HFF-Myc (cell line): ENCODE measurements around the gene AHCY.

ENCODE experiments used
- DNase-seq: peaks from one replicate; pipeline ENCODE4 v3.0.0-alpha.2; 2011; ENCODE audit warnings: low read depth; ENCODE audit errors: extremely low read depth
- H3K4me3 ChIP-seq: replicated peaks from 2 replicates; pipeline ENCODE4 v1.5.1; 2011; ENCODE audit warnings: low read depth, mild to moderate bottlenecking, control low read depth, low read length
- TF ChIP-seq, protein P1 (sequence below): IDR thresholded peaks from 2 replicates; pipeline ENCODE4 v1.5.1; 2012; ENCODE audit warnings: mild to moderate bottlenecking, low read depth, low read length, control low read depth; ENCODE audit errors: missing control alignments

Gene AHCY

DNA sequence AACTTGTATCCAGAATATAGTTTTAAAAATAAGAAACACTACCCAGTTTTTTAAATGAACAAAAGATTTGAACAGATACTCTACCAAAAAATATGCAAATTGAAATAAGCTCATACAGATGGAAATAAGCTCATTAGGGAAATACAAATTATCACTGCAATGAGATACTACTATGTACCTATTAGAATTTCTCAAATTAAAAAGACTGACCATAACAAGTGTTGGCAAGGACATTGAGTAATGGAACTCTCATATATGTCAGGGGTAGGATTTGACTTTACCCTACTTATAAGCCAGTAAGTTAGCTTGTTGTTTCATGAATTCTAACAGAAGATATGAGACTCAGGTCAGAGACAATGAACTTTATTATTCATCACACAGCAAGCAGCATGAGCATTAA lies 71.5 kb downstream of the AHCY start:
- TF ChIP-seq, protein P1, sequence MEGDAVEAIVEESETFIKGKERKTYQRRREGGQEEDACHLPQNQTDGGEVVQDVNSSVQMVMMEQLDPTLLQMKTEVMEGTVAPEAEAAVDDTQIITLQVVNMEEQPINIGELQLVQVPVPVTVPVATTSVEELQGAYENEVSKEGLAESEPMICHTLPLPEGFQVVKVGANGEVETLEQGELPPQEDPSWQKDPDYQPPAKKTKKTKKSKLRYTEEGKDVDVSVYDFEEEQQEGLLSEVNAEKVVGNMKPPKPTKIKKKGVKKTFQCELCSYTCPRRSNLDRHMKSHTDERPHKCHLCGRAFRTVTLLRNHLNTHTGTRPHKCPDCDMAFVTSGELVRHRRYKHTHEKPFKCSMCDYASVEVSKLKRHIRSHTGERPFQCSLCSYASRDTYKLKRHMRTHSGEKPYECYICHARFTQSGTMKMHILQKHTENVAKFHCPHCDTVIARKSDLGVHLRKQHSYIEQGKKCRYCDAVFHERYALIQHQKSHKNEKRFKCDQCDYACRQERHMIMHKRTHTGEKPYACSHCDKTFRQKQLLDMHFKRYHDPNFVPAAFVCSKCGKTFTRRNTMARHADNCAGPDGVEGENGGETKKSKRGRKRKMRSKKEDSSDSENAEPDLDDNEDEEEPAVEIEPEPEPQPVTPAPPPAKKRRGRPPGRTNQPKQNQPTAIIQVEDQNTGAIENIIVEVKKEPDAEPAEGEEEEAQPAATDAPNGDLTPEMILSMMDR = no peak
- H3K4me3 ChIP-seq = no peak overlapping the region
- DNase-seq = no peak
